Measurements from ENCODE around the gene SLN.
"Not testable (repeated sequence)": the region's sequence is repeated elsewhere in the genome, so short reads cannot be mapped to it uniquely, and the experiment has no call there.

Gene SLN

GRCh38 chr11:107711861-107712755, at the start of gene SLN:
TSS of gene SLN (minus strand) at chr11:107712056.
- DNase-seq (ENCODE audit: low spot score): no peak
- no peak for FAIRE-seq

- not testable (repeated sequence) for FAIRE-seq; DNase-seq (ENCODE audit: low spot score)
Observed at GRCh38 chr11:107758719-107759355, 47.0 kb upstream of the SLN start.

GRCh38 chr11:107757661-107758060, 45.8 kb upstream of the SLN start:
- DNase-seq (ENCODE audit: low spot score) (no peak), FAIRE-seq (no peak)

GRCh38 chr11:107756553-107756952, 44.7 kb upstream of the SLN start:
- DNase-seq (ENCODE audit: low spot score) (no peak), FAIRE-seq (no peak)

- DNase-seq (ENCODE audit: low spot score) (peak; percentile 23), FAIRE-seq (no peak)
Observed at GRCh38 chr11:107752949-107753822, 41.3 kb upstream of the SLN start.

GRCh38 chr11:107752508-107752907, 40.7 kb upstream of the SLN start:
- no peak for FAIRE-seq
- DNase-seq (ENCODE audit: low spot score): peak; percentile 11

GRCh38 chr11:107751082-107751481, 39.2 kb upstream of the SLN start:
- no peak for FAIRE-seq
- no peak for DNase-seq (ENCODE audit: low spot score)

- FAIRE-seq (no peak), DNase-seq (ENCODE audit: low spot score) (no peak)
Observed at GRCh38 chr11:107750313-107750712, 38.5 kb upstream of the SLN start.

GRCh38 chr11:107747622-107748021, 35.8 kb upstream of the SLN start:
- DNase-seq (ENCODE audit: low spot score): no peak
- FAIRE-seq: no peak

- no peak for FAIRE-seq
- DNase-seq (ENCODE audit: low spot score): no peak
Observed at GRCh38 chr11:107744736-107745135, 32.9 kb upstream of the SLN start.

- FAIRE-seq (no peak), DNase-seq (ENCODE audit: low spot score) (no peak)
Observed at GRCh38 chr11:107743191-107743590, 31.3 kb upstream of the SLN start.

- FAIRE-seq (no peak), DNase-seq (ENCODE audit: low spot score) (no peak)
Observed at GRCh38 chr11:107741044-107741823, 29.4 kb upstream of the SLN start.

GRCh38 chr11:107740271-107740670, 28.4 kb upstream of the SLN start:
- no peak for DNase-seq (ENCODE audit: low spot score)
- FAIRE-seq: no peak

GRCh38 chr11:107736546-107736945, 24.7 kb upstream of the SLN start:
- DNase-seq (ENCODE audit: low spot score) (no peak), FAIRE-seq (no peak)

GRCh38 chr11:107733518-107733917, 21.7 kb upstream of the SLN start:
- FAIRE-seq: no peak
- no peak for DNase-seq (ENCODE audit: low spot score)

- FAIRE-seq (no peak), DNase-seq (ENCODE audit: low spot score) (no peak)
Observed at GRCh38 chr11:107732689-107733051, 20.8 kb upstream of the SLN start.

- DNase-seq (ENCODE audit: low spot score) (no peak), FAIRE-seq (no peak)
Observed at GRCh38 chr11:107731941-107732688, 20.3 kb upstream of the SLN start.

GRCh38 chr11:107722662-107723061, 10.8 kb upstream of the SLN start:
- DNase-seq (ENCODE audit: low spot score) (no peak), FAIRE-seq (no peak)

- DNase-seq (ENCODE audit: low spot score) (no peak), FAIRE-seq (no peak)
Observed at GRCh38 chr11:107721207-107721606, 9.4 kb upstream of the SLN start.

- no peak for FAIRE-seq
- DNase-seq (ENCODE audit: low spot score): no peak
Observed at GRCh38 chr11:107720303-107720774, 8.5 kb upstream of the SLN start.
